Measurements from ENCODE around the gene CLNK. TPM values are rescaled to one million over a fixed set of nuclear protein-coding genes. Genes with fewer than 3 reads are reported as not detected.

Gene CLNK
- polyA plus RNA-seq, 2 of the 4 experiments (the other 2 are of a cell fraction) = not detected

DNA sequence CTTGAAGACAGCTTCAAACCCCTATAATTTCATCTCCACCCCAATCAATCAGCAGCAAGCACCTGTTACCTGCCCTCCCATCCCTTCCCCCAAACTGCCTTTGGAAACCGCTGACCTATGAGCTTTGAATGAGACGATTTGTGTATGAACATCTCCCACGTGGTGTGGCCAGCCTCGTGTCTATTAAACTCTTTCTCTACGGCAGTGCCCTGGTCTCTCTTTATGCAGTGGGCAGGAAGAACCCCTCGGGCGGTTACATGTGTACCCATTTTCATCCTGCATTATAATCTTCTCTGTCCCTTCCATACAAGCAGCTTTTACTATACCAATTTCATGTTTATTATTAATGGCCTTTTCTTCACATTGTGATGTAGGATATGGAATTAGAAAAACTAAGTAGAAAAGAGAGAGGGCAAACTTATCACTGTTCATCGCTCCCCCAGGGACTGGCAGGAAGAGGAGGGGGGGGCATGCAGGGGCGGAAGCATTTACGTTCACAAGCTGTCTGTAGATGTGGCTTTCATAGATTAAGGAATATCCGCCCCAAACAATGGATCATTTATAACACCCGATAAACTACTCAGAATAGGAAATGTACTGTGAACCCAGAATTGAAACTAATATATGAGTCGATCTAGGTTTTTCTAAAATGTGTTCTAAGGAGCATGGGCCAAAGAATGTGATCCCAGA, 131.8 kb downstream of the CLNK start:
- CTCF ChIA-PET = interaction anchor here (1.1 kb wide), 1 partner anchor 9 kb away, joined by 4 read pairs; no protein-coding TSS in a partner anchor

DNA sequence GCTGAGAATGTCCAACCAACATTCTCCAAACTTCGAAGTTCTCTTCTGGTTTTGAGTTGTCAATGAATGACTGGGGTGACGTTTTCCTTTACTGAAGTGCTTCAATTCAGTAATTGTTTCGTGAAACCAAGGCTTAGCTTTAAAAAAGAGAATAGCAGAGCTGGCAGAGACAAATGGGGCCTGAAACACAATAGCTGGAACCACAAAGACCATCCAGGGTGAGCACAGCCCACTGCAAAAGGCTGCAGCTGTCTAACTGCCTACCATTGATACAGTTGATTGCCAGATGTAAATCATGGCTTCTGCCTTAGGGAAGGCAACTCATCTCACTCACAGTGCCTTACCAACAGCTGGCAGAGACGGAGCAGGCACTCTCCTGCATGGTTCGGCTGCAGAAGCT, 148.7 kb downstream of the CLNK start:
- 0% methylated on average over 3 of the region's 5 CpGs for WGBS (ENCODE audit: missing lambda C conversion rate)
- FAIRE-seq (no peak), DNase-seq (ENCODE audit: low read depth in 1 of 2, low spot score in 1 of 2) (no peak), ATAC-seq (no peak)
- Histone ChIP-seq H3K9me3 (no peaks in the 10 kb centered on the region), H3K4me3 (no peak overlapping the region), H3K4me2 (no peak overlapping the region), H3K4me1 (no peaks in the 10 kb centered on the region), H3K27ac (no peak overlapping the region)
- ChIA-PET CTCF (interaction anchor here (1.0 to 1.5 kb wide), 2 partner anchors 18 to 376 kb away, joined by 3 to 5 read pairs; no protein-coding TSS in a partner anchor), POLR2A (no interaction called here)
- TF ChIP-seq POLR2AphosphoS2 (conservative IDR thresholded peaks at IDR 0.05; ENCODE audit: low read length) (no peak), HOXB13 (CRISPR knock-in tag; IDR thresholded peaks at IDR 0.05; ENCODE audit: low read depth) (no peak), HOXA7 (CRISPR knock-in tag; IDR thresholded peaks at IDR 0.05) (no peak), RCOR1 (IDR thresholded peaks at IDR 0.05; ENCODE audit: low read depth, low read length) (no peak), ZFP36 (IDR thresholded peaks at IDR 0.05; ENCODE audit: borderline replicate concordance, partially characterized antibody) (no peak), NR3C1 (IDR thresholded peaks at IDR 0.05) (no peak), PHF8 (IDR thresholded peaks at IDR 0.05; ENCODE audit: borderline replicate concordance, low read depth) (no peak), HEYL (CRISPR knock-in tag; IDR thresholded peaks at IDR 0.05) (no peak), ZNF302 (CRISPR knock-in tag; IDR thresholded peaks at IDR 0.05) (no peak), BHLHE40 (IDR thresholded peaks at IDR 0.05; ENCODE audit: low read depth, low read length) (no peak), EP300 (IDR thresholded peaks at IDR 0.05) (no peak), CBX2 (IDR thresholded peaks at IDR 0.05; ENCODE audit: borderline replicate concordance, low read depth) (no peak)
- TF ChIP-seq, protein P1, sequence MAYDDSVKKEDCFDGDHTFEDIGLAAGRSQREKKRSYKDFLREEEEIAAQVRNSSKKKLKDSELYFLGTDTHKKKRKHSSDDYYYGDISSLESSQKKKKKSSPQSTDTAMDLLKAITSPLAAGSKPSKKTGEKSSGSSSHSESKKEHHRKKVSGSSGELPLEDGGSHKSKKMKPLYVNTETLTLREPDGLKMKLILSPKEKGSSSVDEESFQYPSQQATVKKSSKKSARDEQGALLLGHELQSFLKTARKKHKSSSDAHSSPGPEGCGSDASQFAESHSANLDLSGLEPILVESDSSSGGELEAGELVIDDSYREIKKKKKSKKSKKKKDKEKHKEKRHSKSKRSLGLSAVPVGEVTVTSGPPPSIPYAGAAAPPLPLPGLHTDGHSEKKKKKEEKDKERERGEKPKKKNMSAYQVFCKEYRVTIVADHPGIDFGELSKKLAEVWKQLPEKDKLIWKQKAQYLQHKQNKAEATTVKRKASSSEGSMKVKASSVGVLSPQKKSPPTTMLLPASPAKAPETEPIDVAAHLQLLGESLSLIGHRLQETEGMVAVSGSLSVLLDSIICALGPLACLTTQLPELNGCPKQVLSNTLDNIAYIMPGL (CRISPR knock-in tag; IDR thresholded peaks at IDR 0.05; ENCODE audit: borderline replicate concordance) = no peak

More for the DNA sequence above, 131.8 kb downstream of the CLNK start:
- H3K9me3 ChIP-seq = no peaks in the 10 kb centered on the region
- no peak for ATAC-seq
- WGBS (ENCODE audit: missing lambda C conversion rate) = 33% methylated on average over 13 of the region's 13 CpGs
- H3K4me2 ChIP-seq = no peak overlapping the region
- no peak for DNase-seq (ENCODE audit: low read depth in 1 of 2, low spot score in 1 of 2)
- no peak overlapping the region for H3K4me3 ChIP-seq
- H3K4me1 ChIP-seq = no peaks in the 10 kb centered on the region
- no peak for TF ChIP-seq ZNF302 (CRISPR knock-in tag; IDR thresholded peaks at IDR 0.05)
- TF ChIP-seq TP53 (CRISPR knock-in tag; IDR thresholded peaks at IDR 0.05) = no peak
- no peak for TF ChIP-seq ESRRA (IDR thresholded peaks at IDR 0.05; ENCODE audit: borderline replicate concordance, low read length)
- TF ChIP-seq FOSL2 (IDR thresholded peaks at IDR 0.05) = no peak
- no peak for TF ChIP-seq FOSL2 (CRISPR knock-in tag; IDR thresholded peaks at IDR 0.05)
- TF ChIP-seq ZFP36 (IDR thresholded peaks at IDR 0.05; ENCODE audit: borderline replicate concordance, partially characterized antibody) = no peak
- TF ChIP-seq, protein P2, sequence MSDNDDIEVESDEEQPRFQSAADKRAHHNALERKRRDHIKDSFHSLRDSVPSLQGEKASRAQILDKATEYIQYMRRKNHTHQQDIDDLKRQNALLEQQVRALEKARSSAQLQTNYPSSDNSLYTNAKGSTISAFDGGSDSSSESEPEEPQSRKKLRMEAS (IDR thresholded peaks at IDR 0.05) = no peak
- TF ChIP-seq POLR2A (IDR thresholded peaks at IDR 0.05; ENCODE audit: low read length) = no peak
- TF ChIP-seq MAZ (IDR thresholded peaks at IDR 0.05; ENCODE audit: borderline replicate concordance, low read depth, low read length) = no peak
- TF ChIP-seq HOXA7 (CRISPR knock-in tag; IDR thresholded peaks at IDR 0.05) = no peak
- no peak for TF ChIP-seq HOXB13 (CRISPR knock-in tag; IDR thresholded peaks at IDR 0.05; ENCODE audit: low read depth)
- no peak for TF ChIP-seq SREBF2 (IDR thresholded peaks at IDR 0.05)
- no peak for TF ChIP-seq RARB (CRISPR knock-in tag; IDR thresholded peaks at IDR 0.05)
- TF ChIP-seq, protein P3, sequence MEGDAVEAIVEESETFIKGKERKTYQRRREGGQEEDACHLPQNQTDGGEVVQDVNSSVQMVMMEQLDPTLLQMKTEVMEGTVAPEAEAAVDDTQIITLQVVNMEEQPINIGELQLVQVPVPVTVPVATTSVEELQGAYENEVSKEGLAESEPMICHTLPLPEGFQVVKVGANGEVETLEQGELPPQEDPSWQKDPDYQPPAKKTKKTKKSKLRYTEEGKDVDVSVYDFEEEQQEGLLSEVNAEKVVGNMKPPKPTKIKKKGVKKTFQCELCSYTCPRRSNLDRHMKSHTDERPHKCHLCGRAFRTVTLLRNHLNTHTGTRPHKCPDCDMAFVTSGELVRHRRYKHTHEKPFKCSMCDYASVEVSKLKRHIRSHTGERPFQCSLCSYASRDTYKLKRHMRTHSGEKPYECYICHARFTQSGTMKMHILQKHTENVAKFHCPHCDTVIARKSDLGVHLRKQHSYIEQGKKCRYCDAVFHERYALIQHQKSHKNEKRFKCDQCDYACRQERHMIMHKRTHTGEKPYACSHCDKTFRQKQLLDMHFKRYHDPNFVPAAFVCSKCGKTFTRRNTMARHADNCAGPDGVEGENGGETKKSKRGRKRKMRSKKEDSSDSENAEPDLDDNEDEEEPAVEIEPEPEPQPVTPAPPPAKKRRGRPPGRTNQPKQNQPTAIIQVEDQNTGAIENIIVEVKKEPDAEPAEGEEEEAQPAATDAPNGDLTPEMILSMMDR (IDR thresholded peaks at IDR 0.05) = no peak
- TF ChIP-seq JUNB (IDR thresholded peaks at IDR 0.05) = no peak
- no peak for TF ChIP-seq RCOR1 (IDR thresholded peaks at IDR 0.05; ENCODE audit: low read depth, low read length)
- TF ChIP-seq, protein P4, sequence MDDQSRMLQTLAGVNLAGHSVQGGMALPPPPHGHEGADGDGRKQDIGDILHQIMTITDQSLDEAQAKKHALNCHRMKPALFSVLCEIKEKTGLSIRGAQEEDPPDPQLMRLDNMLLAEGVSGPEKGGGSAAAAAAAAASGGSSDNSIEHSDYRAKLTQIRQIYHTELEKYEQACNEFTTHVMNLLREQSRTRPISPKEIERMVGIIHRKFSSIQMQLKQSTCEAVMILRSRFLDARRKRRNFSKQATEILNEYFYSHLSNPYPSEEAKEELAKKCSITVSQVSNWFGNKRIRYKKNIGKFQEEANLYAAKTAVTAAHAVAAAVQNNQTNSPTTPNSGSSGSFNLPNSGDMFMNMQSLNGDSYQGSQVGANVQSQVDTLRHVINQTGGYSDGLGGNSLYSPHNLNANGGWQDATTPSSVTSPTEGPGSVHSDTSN (IDR thresholded peaks at IDR 0.05) = no peak
- no peak for TF ChIP-seq FOXS1 (CRISPR knock-in tag; IDR thresholded peaks at IDR 0.05)
- no peak for TF ChIP-seq JUN (IDR thresholded peaks at IDR 0.05)
- no peak for TF ChIP-seq GATA3 (IDR thresholded peaks at IDR 0.05; ENCODE audit: borderline replicate concordance)
- no peak for TF ChIP-seq BHLHE40 (IDR thresholded peaks at IDR 0.05; ENCODE audit: low read depth, low read length)
- no peak overlapping the region for H3K27ac ChIP-seq
- FAIRE-seq = no peak
- POLR2A ChIA-PET = no interaction called here
